Common myeloid progenitor, CD34-positive (primary cell): ENCODE measurements around the gene DGKG.

Experiments used
- CTCF ChIA-PET: fragments of 350-600 bp; sonication (Branson Sonifier 250); formaldehyde crosslinking; loops from one replicate; lab custom pipeline; 2021; ENCODE audit warnings: antibody characterized with exemption; lab: Charles Lee
- POLR2A ChIA-PET: fragments of 350-600 bp; sonication (Branson Sonifier 250); formaldehyde crosslinking; loops from one replicate; lab custom pipeline; 2021; ENCODE audit warnings: antibody characterized with exemption; lab: Charles Lee
- DNase-seq, 3 donors: peaks; one replicate each; pipeline versions ENCODE4 v3.0.0 to v3.0.0-alpha.2; 2013
- H3K27ac ChIP-seq, 2 experiments: 1 replicate in 1 of 2; 2 replicates in 1 of 2; pipeline ENCODE4 v1.7.0; 2013; ENCODE audit warnings: inconsistent platforms in 2 of 2, low read length in 2 of 2, mild to moderate bottlenecking in 2 of 2, low read depth in 1 of 2, moderate library complexity in 1 of 2; ENCODE audit not compliant: severe bottlenecking in 2 of 2, insufficient read depth in 1 of 2, poor library complexity in 1 of 2
- H3K27me3 ChIP-seq, 5 experiments: replicated peaks in 2 of 5; 1 replicate in 3 of 5; 2 replicates in 2 of 5; pipeline versions ENCODE4 v1.6.1 to v1.7.0; 2013; ENCODE audit warnings: low read length in 4 of 5, mild to moderate bottlenecking in 2 of 5, moderate library complexity in 2 of 5, inconsistent platforms in 1 of 5; ENCODE audit not compliant: insufficient read depth in 5 of 5, control insufficient read depth in 4 of 5
- H3K36me3 ChIP-seq, 4 experiments: 1 replicate in 2 of 4; 2 replicates in 2 of 4; pipeline versions ENCODE4 v1.6.1 to v1.7.0; 2013; ENCODE audit warnings: low read length in 3 of 4, control low read depth in 1 of 4, mild to moderate bottlenecking in 1 of 4; ENCODE audit not compliant: control insufficient read depth in 4 of 4, insufficient read depth in 4 of 4
- H3K4me1 ChIP-seq, 4 experiments: 1 replicate in 3 of 4; 2 replicates in 1 of 4; pipeline versions ENCODE4 v1.6.1 to v1.7.1; 2013; ENCODE audit warnings: low read length in 3 of 4, mild to moderate bottlenecking in 3 of 4, control low read depth in 1 of 4, inconsistent platforms in 1 of 4, moderate library complexity in 1 of 4; ENCODE audit not compliant: control insufficient read depth in 4 of 4, insufficient read depth in 4 of 4; ENCODE audit errors: control extremely low read depth in 1 of 4
- H3K4me3 ChIP-seq, 7 experiments: 1 replicate in 4 of 7; 2 replicates in 3 of 7; pipeline versions ENCODE4 v1.5.1 to v1.7.0; 2013; ENCODE audit warnings: mild to moderate bottlenecking in 7 of 7, low read length in 6 of 7, moderate library complexity in 6 of 7, inconsistent platforms in 2 of 7, low read depth in 2 of 7, control low read depth in 1 of 7; ENCODE audit not compliant: insufficient read depth in 4 of 7, control insufficient read depth in 1 of 7; ENCODE audit errors: extremely low read depth in 1 of 7
- H3K9me3 ChIP-seq, 5 experiments: 1 replicate in 4 of 5; 2 replicates in 1 of 5; pipeline versions ENCODE4 v1.6.1 to v1.7.1; 2013; ENCODE audit warnings: low read length in 4 of 5, mild to moderate bottlenecking in 2 of 5, inconsistent platforms in 1 of 5, low read depth in 1 of 5, moderate library complexity in 1 of 5; ENCODE audit not compliant: control insufficient read depth in 4 of 5, insufficient read depth in 2 of 5; ENCODE audit errors: control extremely low read depth in 1 of 5
- WGBS: methylation state at CpG from one replicate; pipeline ENCODE4 v1.1.5; 2013; ENCODE audit not compliant: insufficient coverage; 5-methylcytosine and 5-hydroxymethylcytosine counted together

Gene DGKG

GRCh38 chr3:186166491-186167288 lies 195.3 kb downstream of the DGKG start:
- DNase-seq, result no peak
- Histone ChIP-seq H3K9me3 (no peaks in the 10 kb centered on the region), H3K36me3 (peaks cover 0 to 3% (median 0%) of the 10 kb centered on the region in 4 experiments), H3K27me3 (no peaks in the 10 kb centered on the region), H3K4me3 (no peak overlapping the region), H3K27ac (no peak overlapping the region), H3K4me1 (peaks cover 0 to 4% (median 0%) of the 10 kb centered on the region in 4 experiments)
- POLR2A ChIA-PET, result interaction anchor here (0.7 kb wide), 1 partner anchor 616 kb away, joined by 3 read pairs; no protein-coding TSS in a partner anchor
- CTCF ChIA-PET, result no interaction called here
- no CpG with 5 or more reads among the region's 3 CpGs for WGBS

- WGBS, result 92% methylated on average over 2 of the region's 3 CpGs
- no peak overlapping the region for H3K4me3 ChIP-seq
- H3K4me1 ChIP-seq, result peaks cover 0 to 4% (median 0%) of the 10 kb centered on the region in 4 experiments
- no peaks in the 10 kb centered on the region for H3K9me3 ChIP-seq
- ChIA-PET CTCF (no interaction called here), POLR2A (interaction anchor here (0.7 kb wide), 1 partner anchor 617 kb away, joined by 3 read pairs; no protein-coding TSS in a partner anchor)
- H3K36me3 ChIP-seq, result peaks cover 0 to 4% (median 0%) of the 10 kb centered on the region in 4 experiments
- no peak for DNase-seq
- no peaks in the 10 kb centered on the region for H3K27me3 ChIP-seq
- H3K27ac ChIP-seq, result no peak overlapping the region
Observed at GRCh38 chr3:186166036-186166435, 196.0 kb downstream of the DGKG start.

GRCh38 chr3:186165331-186165730 lies 196.7 kb downstream of the DGKG start:
- POLR2A ChIA-PET, result no interaction called here
- CTCF ChIA-PET, result interaction anchor here (0.9 kb wide), 1 partner anchor 20 kb away, joined by 3 read pairs; no protein-coding TSS in a partner anchor

GRCh38 chr3:186164696-186165095 lies 197.3 kb downstream of the DGKG start:
- Histone ChIP-seq H3K27ac (no peak overlapping the region), H3K9me3 (no peaks in the 10 kb centered on the region), H3K27me3 (no peaks in the 10 kb centered on the region), H3K4me1 (peaks cover 0 to 4% (median 0%) of the 10 kb centered on the region in 4 experiments), H3K4me3 (no peak overlapping the region), H3K36me3 (peaks cover 0 to 5% (median 0%) of the 10 kb centered on the region in 4 experiments)
- WGBS, result 93% methylated on average over 5 of the region's 7 CpGs
- POLR2A ChIA-PET, result no interaction called here
- CTCF ChIA-PET, result interaction anchor here (0.9 kb wide), 1 partner anchor 21 kb away, joined by 3 read pairs; no protein-coding TSS in a partner anchor
- DNase-seq, result no peak

More at GRCh38 chr3:186165331-186165730, 196.7 kb downstream of the DGKG start:
- no peaks in the 10 kb centered on the region for H3K27me3 ChIP-seq
- no peak for DNase-seq
- no peak overlapping the region for H3K4me3 ChIP-seq
- no peaks in the 10 kb centered on the region for H3K9me3 ChIP-seq
- peaks cover 0 to 4% (median 0%) of the 10 kb centered on the region in 4 experiments for H3K4me1 ChIP-seq
- no CpG with 5 or more reads among the region's 1 CpG for WGBS
- H3K36me3 ChIP-seq, result peaks cover 0 to 5% (median 0%) of the 10 kb centered on the region in 4 experiments
- no peak overlapping the region for H3K27ac ChIP-seq

GRCh38 chr3:186162221-186162620 lies 199.8 kb downstream of the DGKG start:
- Histone ChIP-seq H3K27ac (no peak overlapping the region), H3K9me3 (no peaks in the 10 kb centered on the region), H3K4me3 (no peak overlapping the region), H3K4me1 (peaks cover 0 to 4% (median 0%) of the 10 kb centered on the region in 4 experiments), H3K36me3 (peaks cover 0 to 5% (median 0%) of the 10 kb centered on the region in 4 experiments), H3K27me3 (no peaks in the 10 kb centered on the region)
- DNase-seq, result peak; percentile 25 to 67 (median 52)
- CTCF ChIA-PET, result no interaction called here
- POLR2A ChIA-PET, result no interaction called here
- 100% methylated on average over 2 of the region's 6 CpGs for WGBS

- Histone ChIP-seq H3K27me3 (no peaks in the 10 kb centered on the region), H3K36me3 (peaks cover 0 to 5% (median 0%) of the 10 kb centered on the region in 4 experiments), H3K27ac (no peak overlapping the region), H3K4me3 (no peak overlapping the region), H3K4me1 (peaks cover 0 to 4% (median 0%) of the 10 kb centered on the region in 4 experiments), H3K9me3 (no peaks in the 10 kb centered on the region)
- POLR2A ChIA-PET, result no interaction called here
- DNase-seq, result no peak
- 92% methylated on average over 9 of the region's 12 CpGs for WGBS
- CTCF ChIA-PET, result no interaction called here
Observed at GRCh38 chr3:186160691-186161243, 201.3 kb downstream of the DGKG start.

GRCh38 chr3:186154641-186155040 lies 207.4 kb downstream of the DGKG start:
- 92% methylated on average over 2 of the region's 2 CpGs for WGBS

More at GRCh38 chr3:186154641-186155040, 207.4 kb downstream of the DGKG start:
- Histone ChIP-seq H3K27ac (no peak overlapping the region), H3K4me1 (peaks cover 9 to 16% (median 11%) of the 10 kb centered on the region in 4 experiments), H3K4me3 (no peak overlapping the region), H3K27me3 (no peaks in the 10 kb centered on the region), H3K36me3 (no peaks in the 10 kb centered on the region), H3K9me3 (no peaks in the 10 kb centered on the region)
- POLR2A ChIA-PET, result no interaction called here
- CTCF ChIA-PET, result no interaction called here
- DNase-seq, result no peak
